ENCODE results near the gene MBP.

Gene MBP

GRCh38 chr18:77173275-77174030 lies 40.9 kb upstream of the MBP start:
- H3K4me2 ChIP-seq = no peak overlapping the region
- H4K20me1 ChIP-seq (ENCODE audit: insufficient read depth) = no peaks in the 10 kb centered on the region
- TF ChIP-seq CTCF (conservative IDR thresholded peaks at IDR 0.05; ENCODE audit: low read depth, low read length) = no peak
- no peaks in the 10 kb centered on the region for H3K79me2 ChIP-seq (ENCODE audit: insufficient read depth, low read depth)
- H3K27ac ChIP-seq = no peak overlapping the region
- H3K4me3 ChIP-seq (IDR thresholded peaks at IDR 0.05; ENCODE audit: insufficient read depth, low read depth, low read length) = no peak overlapping the region
- H3K4me1 ChIP-seq (ENCODE audit: low read depth, poor library complexity, severe bottlenecking) = no peaks in the 10 kb centered on the region
- H3K9ac ChIP-seq = no peak overlapping the region
- no peaks in the 10 kb centered on the region for H3K27me3 ChIP-seq (ENCODE audit: insufficient read depth, low read depth)
- no peaks in the 10 kb centered on the region for H3K36me3 ChIP-seq (ENCODE audit: insufficient read depth)
- no peak overlapping the region for H2AFZ ChIP-seq (ENCODE audit: low read depth)

- Histone ChIP-seq H3K36me3 (ENCODE audit: insufficient read depth) (no peaks in the 10 kb centered on the region), H3K4me1 (ENCODE audit: low read depth, poor library complexity, severe bottlenecking) (no peaks in the 10 kb centered on the region), H3K79me2 (ENCODE audit: insufficient read depth, low read depth) (no peaks in the 10 kb centered on the region), H3K4me3 (IDR thresholded peaks at IDR 0.05; ENCODE audit: insufficient read depth, low read depth, low read length) (no peak overlapping the region), H3K9ac (no peak overlapping the region), H3K4me2 (no peak overlapping the region), H4K20me1 (ENCODE audit: insufficient read depth) (no peaks in the 10 kb centered on the region), H2AFZ (ENCODE audit: low read depth) (no peak overlapping the region), H3K27me3 (ENCODE audit: insufficient read depth, low read depth) (no peaks in the 10 kb centered on the region), H3K27ac (no peak overlapping the region)
- no peak for TF ChIP-seq CTCF (conservative IDR thresholded peaks at IDR 0.05; ENCODE audit: low read depth, low read length)
Observed at GRCh38 chr18:77170890-77171410, 38.4 kb upstream of the MBP start.

- Histone ChIP-seq H3K4me2 (no peak overlapping the region), H3K27me3 (ENCODE audit: insufficient read depth, low read depth) (no peaks in the 10 kb centered on the region), H3K4me1 (ENCODE audit: low read depth, poor library complexity, severe bottlenecking) (no peaks in the 10 kb centered on the region), H3K9ac (no peak overlapping the region), H3K4me3 (IDR thresholded peaks at IDR 0.05; ENCODE audit: insufficient read depth, low read depth, low read length) (no peak overlapping the region), H4K20me1 (ENCODE audit: insufficient read depth) (no peaks in the 10 kb centered on the region), H2AFZ (ENCODE audit: low read depth) (no peak overlapping the region), H3K27ac (no peak overlapping the region), H3K36me3 (ENCODE audit: insufficient read depth) (no peaks in the 10 kb centered on the region), H3K79me2 (ENCODE audit: insufficient read depth, low read depth) (no peaks in the 10 kb centered on the region)
- no peak for TF ChIP-seq CTCF (conservative IDR thresholded peaks at IDR 0.05; ENCODE audit: low read depth, low read length)
Observed at GRCh38 chr18:77168811-77169311, 36.3 kb upstream of the MBP start.

- H3K4me1 ChIP-seq (ENCODE audit: low read depth, poor library complexity, severe bottlenecking) = no peaks in the 10 kb centered on the region
- H3K36me3 ChIP-seq (ENCODE audit: insufficient read depth) = no peaks in the 10 kb centered on the region
- no peaks in the 10 kb centered on the region for H4K20me1 ChIP-seq (ENCODE audit: insufficient read depth)
- no peaks in the 10 kb centered on the region for H3K27me3 ChIP-seq (ENCODE audit: insufficient read depth, low read depth)
- no peak for TF ChIP-seq CTCF (conservative IDR thresholded peaks at IDR 0.05; ENCODE audit: low read depth, low read length)
- no peak overlapping the region for H3K4me3 ChIP-seq (IDR thresholded peaks at IDR 0.05; ENCODE audit: insufficient read depth, low read depth, low read length)
- H3K79me2 ChIP-seq (ENCODE audit: insufficient read depth, low read depth) = no peaks in the 10 kb centered on the region
- H3K4me2 ChIP-seq = no peak overlapping the region
- no peak overlapping the region for H2AFZ ChIP-seq (ENCODE audit: low read depth)
- H3K9ac ChIP-seq = no peak overlapping the region
- no peak overlapping the region for H3K27ac ChIP-seq
Observed at GRCh38 chr18:77167251-77167650, 34.7 kb upstream of the MBP start.
